DMS153 (cell line): ENCODE results near the gene ANKRD37.
A peak's percentile ranks its signal among the peaks of the same experiment; 100 is the strongest.
"Not testable (repeated sequence)": the region's sequence is repeated elsewhere in the genome, so short reads cannot be mapped to it uniquely, and the experiment has no call there.

Experiments used
- DNase-seq: peaks from one replicate; lab custom pipeline; 2025; lab: John Stamatoyannopoulos, UW

The ANKRD37 gene

GRCh38 chr4:185396724-185397385 lies at the start of gene ANKRD37:
Gene ANKRD37, plus strand, starts transcription at chr4:185396841. Its CDS starts 83 bp downstream, at chr4:185396924.
- peak; percentile 72 for DNase-seq

GRCh38 chr4:185346975-185347601 lies 49.6 kb upstream of the ANKRD37 start:
- no peak for DNase-seq

- no peak for DNase-seq
Measured at GRCh38 chr4:185351691-185352090, 45.0 kb upstream of the ANKRD37 start.

DNA sequence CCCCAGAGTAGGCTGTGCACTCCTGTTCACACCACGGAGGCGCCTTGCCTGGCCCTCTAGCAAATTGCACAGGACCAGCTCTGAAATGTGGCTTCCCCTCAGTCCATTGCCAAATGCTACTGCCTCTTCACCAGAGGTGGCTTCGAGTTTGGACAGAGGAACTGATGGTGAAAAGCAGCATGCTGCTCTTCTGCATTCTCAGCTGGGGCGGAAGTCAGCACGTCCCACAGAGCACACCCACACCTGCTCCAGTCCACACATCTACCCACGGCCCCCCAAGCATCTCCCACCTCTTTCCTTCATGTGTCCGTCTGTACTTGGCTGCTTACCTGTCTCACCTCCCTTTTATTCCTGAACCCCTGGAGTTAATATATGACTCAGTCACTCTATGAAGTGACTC lies 44.4 kb upstream of the ANKRD37 start:
- DNase-seq: no peak

GRCh38 chr4:185352741-185353140 lies 43.9 kb upstream of the ANKRD37 start:
- DNase-seq: no peak

- DNase-seq: no peak
Measured at GRCh38 chr4:185357211-185357610, 39.4 kb upstream of the ANKRD37 start.

- DNase-seq: no peak
Measured at GRCh38 chr4:185357733-185358440, 38.8 kb upstream of the ANKRD37 start.

DNA sequence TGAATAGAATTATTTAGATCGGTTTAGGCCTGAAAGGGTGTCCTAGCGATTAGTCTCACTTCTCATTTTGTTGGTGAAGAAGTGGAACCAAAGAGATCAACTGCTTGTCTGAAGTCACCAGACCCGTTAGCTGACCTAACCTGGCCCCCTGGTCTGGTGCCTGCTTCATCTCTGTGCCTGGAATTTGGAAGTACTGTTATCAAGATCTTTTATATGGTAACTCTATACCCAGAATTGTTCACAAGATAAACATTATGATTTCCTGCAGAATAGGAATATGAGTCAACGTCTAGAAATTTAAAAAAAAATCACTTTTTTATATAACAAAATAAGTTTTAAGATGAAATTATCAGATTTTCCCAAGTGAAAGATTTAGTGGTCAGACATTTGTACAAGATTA lies 38.1 kb upstream of the ANKRD37 start:
- no peak for DNase-seq

- no peak for DNase-seq
Measured at GRCh38 chr4:185358959-185359358, 37.7 kb upstream of the ANKRD37 start.

DNA sequence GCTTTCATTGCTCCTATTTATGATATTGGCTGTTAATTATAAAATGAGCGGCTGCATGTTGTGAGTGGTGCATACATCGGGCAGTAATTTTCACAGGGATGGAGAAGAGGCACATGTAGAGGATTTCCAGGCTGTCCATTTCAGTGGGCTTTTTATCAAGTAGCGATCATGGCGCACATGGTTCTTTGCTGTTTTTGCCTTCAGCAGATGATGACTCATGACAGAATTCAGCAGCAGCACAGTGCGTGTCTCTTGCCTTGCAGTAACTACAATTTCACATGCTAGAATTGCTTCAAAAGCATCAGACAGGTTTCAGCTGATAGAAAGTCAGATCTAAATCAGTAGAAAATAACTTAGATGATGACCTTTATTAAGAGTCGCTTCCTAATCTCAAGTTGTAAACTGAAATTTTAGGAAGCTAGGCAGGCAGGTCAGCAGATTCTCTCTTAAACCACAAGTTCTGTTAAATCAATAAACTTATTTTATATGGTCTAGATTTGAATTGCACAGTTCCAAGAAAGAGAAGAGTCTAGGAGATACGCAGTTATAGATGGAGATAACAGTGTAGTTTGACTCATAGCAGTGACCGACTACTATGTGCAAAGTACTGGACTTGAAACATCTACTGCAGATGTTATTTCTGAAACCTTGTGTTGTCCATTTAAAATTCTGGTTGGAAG lies 36.7 kb upstream of the ANKRD37 start:
- no peak for DNase-seq

DNA sequence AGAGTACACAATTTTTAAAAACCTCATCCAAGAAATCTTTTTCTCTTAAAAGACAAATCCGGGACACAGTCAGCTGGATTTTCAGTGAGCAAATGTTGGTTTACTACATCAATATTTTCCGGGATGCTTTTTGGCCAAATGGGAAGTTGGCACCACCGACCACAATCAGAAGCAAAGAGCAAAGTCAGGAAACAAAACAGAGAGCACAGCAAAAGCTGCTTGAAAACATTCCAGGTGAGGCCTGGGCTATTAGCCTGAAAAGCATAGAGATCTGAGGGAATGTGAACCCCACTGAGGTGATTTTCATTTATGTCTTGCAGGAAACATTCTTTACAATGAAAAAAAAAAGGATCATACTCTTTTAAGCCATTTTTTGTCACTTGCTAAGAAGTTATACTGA lies 34.8 kb upstream of the ANKRD37 start:
- no peak for DNase-seq

DNA sequence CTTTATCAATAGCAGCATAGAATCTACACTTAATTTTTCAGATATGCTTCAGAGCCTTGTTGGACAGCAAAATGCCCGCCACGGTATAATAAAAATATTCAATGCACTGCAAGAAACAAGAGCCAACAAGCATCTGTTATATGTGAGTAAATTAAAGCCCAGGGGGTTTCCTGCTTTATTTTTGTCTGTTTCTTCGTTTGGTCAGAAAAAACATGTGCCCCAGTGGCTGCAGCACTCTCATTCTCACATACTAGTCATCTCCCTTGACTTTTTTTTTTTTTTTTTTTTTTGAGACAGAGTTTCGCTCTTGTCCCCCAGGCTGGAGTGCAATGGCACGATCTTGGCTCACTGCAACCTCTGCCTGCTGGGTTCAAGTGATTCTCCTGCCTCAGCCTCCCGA lies 34.1 kb upstream of the ANKRD37 start:
- DNase-seq: not testable (repeated sequence)

GRCh38 chr4:185363251-185363650 lies 33.4 kb upstream of the ANKRD37 start:
- DNase-seq: no peak

- DNase-seq: no peak
Measured at GRCh38 chr4:185364886-185365285, 31.8 kb upstream of the ANKRD37 start.

DNA sequence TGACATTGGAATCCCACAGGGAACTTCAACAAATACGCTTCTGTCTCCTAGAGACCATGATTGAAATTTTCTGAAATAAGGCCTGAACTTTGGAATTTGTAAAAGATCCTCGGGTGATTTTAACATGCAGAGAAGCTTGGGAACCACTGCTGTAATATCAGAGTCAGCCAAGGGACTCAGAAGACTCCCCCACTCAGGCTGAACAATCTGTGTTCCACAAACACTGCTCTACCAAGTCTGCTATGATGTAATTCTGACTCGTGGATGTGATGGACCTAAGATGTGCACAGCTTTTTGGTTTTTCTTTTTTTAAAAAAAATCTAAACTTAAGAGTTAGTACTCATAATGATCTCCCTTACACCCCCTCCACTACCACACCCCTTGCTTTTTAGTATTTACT lies 26.9 kb upstream of the ANKRD37 start:
- no peak for DNase-seq

DNA sequence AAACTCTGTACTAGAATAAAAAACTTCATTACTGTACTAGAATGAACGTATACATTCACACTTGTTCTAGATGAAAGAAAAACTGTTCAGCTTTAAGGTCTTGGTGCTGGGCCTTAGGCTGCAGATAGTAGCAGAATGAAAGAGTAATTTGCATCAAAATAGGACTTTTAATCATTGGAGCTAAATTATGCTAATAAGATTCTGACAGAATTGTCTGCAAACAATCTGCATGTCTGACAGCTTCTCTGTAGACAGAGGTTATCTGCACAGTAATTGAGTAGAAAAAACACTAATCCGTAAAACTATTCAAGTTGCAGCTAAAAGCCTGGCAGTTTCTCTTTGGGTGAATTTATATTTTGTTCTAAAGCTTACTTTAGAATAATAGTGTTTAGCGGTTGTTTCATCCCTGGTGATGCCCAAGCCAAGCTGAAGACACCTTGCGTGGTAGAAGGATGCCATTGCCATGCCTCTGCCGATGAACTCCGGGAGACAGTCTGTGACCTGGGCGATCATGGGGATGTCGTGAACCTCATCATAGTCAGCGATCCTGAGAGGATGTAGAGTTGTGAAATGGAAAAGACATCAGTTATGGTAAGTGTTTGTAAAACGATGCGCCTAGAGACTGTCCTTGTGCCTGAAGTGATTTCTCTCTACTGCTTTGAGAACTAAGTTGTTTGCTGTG lies 26.2 kb upstream of the ANKRD37 start:
- no peak for DNase-seq

- DNase-seq: no peak
Measured at GRCh38 chr4:185371702-185372101, 24.9 kb upstream of the ANKRD37 start.

DNA sequence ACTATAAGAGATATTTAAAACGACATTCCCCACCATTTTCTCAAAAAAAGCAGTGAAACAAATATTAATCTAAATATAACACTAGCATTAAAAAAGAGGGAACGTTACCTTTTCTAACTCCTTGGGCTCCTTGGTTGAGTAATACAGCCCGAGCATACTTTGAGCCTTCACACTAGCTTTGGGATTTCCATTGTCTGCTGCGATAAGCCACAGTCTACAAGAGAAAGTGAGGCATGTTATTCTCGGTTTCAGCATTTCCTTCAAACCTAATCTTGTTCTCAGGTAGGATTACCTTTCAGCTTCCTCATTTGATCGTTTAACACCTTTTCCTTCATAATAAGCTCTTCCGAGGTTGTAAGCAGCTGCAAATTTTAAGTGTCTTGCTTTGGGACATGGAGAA lies 22.6 kb upstream of the ANKRD37 start:
- no peak for DNase-seq

DNA sequence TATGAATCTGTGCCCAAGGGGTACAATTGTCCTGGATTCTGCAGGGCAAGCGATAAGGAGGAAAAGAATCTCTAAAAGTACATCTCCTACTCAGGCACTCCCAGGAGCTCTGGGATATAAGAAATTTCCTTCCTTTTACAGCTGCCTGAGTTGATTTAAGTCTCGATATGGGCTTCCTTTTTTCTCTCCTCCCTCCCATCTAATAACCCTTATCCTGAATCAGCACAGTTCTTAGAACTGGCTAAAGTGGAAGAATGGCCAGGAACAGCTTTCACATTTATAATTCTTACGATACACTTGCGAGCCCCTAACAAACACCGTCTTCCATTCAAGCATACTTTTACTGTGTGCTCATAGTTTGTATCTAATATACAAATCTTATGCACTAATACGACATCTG lies 22.1 kb upstream of the ANKRD37 start:
- no peak for DNase-seq

GRCh38 chr4:185378264-185378663 lies 18.4 kb upstream of the ANKRD37 start:
- no peak for DNase-seq

DNA sequence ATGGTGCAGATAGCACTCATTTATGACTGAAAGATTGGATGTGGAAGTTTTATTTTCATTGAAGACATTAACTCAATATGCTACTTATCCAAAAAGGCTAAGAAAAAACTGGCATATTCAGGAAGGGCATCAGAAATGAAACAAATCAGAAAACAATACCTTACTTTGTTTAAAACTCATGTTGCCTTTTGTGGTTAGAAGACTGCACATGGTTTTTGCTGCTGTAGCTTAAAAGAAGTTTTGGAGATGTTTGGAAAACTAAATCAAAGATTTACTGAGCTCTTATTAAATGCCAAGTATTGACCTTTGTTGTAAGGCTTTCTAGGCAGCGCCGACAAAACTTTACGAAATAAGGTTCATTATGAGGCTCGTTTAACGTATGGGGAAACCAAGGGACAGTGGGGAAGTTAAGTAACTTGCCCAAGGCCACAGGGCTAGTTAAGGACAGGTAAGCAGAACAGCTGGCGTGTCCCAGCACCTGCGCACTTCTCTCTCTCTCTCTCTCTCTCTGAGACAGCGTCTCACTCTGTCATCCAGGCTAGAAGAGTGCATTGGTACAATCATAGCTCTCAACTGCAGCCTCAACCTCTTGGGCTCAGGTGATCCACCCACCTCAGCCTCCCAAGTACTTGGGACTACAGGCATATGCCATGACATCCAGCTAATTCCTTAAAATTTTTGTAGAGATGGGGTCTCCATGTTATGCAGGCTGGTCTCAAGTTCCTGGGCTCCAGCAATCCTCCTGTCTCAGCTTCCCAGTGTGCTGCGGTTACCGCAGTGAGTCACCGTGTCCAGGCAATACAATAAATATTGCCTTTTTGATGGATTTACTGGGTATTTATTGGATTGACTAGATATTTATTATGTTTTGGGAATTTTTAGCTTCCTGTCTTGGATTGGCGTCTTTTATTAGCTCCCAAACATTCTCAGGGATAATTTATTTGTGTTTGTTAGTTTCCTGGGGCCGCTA lies 17.0 kb upstream of the ANKRD37 start:
- DNase-seq: no peak
